ENCODE results near the gene EHD2. TPM values are rescaled to one million over a fixed set of nuclear protein-coding genes. Genes with fewer than 3 reads are reported as not detected.

EHD2 gene
- total and polyA plus RNA-seq, 2 of the 4 experiments (the other 2 are of a cell fraction): 35.3 to 181 TPM

DNA sequence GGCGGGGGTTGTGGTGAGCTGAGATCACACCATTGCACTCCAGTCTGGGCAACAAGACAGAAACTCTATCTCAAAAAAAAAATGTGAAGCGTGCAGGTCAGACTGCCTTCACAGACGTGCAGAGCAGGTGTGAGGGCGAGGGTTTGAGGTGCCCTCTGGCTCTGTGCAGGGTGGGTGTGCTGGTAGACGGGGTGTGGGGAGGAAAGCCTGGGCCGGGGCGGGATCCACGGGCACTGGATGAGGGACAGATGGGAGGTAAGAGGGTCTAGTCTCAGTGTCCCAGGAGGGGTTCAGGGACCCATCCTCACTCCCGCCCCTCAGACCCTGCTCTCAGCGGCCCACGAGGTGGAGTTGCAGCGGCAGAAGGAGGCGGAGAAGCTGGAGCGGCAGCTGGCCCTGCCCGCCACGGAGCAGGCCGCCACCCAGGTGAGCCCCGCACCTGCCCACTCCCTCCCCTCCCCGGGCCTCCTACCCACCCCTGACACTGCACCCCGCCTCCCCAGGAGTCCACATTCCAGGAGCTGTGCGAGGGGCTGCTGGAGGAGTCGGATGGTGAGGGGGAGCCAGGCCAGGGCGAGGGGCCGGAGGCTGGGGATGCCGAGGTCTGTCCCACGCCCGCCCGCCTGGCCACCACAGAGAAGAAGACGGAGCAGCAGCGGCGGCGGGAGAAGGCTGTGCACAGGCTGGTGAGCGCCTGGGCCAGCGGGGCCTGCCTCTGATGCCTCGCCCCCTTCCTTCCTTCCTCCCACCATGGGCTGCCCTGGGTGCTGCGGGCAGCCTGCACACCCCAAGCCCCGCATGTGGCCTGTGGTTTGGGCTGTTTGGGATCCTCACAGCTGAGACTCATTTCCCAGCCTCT lies 41.2 kb downstream of the EHD2 start (continued):
- TF ChIP-seq MXI1 (IDR thresholded peaks at IDR 0.05; ENCODE audit: borderline replicate concordance, low read depth, low read length): no peak

DNA sequence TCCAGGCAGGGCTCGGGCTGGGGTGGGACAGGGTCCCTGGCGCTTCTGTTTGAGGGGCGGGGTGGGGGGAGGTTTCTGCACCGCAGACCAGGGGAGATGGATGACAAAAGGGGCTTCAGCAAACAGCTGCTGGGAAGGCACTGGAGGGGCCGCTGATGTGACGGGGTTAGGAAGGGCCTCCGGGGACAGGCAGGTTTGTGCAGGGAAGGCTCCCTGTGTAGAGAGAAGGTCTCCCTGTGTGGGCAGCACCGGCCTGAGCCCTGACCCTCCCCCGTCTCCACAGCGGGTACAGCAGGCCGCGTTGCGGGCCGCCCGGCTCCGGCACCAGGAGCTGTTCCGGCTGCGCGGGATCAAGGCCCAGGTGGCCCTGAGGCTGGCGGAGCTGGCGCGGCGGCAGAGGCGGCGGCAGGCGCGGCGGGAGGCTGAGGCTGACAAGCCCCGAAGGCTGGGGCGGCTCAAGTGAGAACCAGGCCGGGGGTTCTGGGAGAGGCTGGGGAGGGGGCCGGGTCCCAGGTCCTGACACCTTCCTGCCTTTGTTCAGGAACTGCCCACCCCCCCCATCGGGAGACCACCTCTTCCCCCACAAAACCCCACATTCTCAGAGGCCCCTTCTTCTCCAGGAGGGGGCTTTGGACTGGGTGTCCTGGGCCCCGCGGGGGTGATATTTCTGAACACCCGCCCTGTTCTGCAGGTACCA lies 42.0 kb downstream of the EHD2 start:
- H3K56ac ChIP-seq (ENCODE audit: extremely low read depth, insufficient read depth, low read length): no peak overlapping the region
- H3K14ac ChIP-seq (replicated peaks; ENCODE audit: low read depth, low read length): no peak overlapping the region
- H3K9ac ChIP-seq (ENCODE audit: low read depth, low read length): no peak overlapping the region
- H3K4me3 ChIP-seq (ENCODE audit: insufficient read depth, low read depth, low read length): no peak overlapping the region
- H3K4me1 ChIP-seq (ENCODE audit: control insufficient read depth, insufficient read depth, low read length): no peaks in the 10 kb centered on the region
- peaks cover 12% of the 10 kb centered on the region for H4K20me1 ChIP-seq (ENCODE audit: insufficient read depth, low read length)
- H2BK120ac ChIP-seq (ENCODE audit: low read depth, low read length): no peak overlapping the region
- peaks cover 7 to 9% of the 10 kb centered on the region in 2 experiments; a peak in 2 of 4 replicates for H3K79me1 ChIP-seq (ENCODE audit: low read depth in 1 of 2, low read length in 2 of 2)
- H2BK20ac ChIP-seq (ENCODE audit: low read depth, low read length): no peak overlapping the region
- H3K4ac ChIP-seq (ENCODE audit: low read depth, low read length): no peak overlapping the region
- H3K23ac ChIP-seq (ENCODE audit: low read depth, low read length): no peak overlapping the region
- H3K27me3 ChIP-seq (ENCODE audit: control insufficient read depth, insufficient read depth, low read length): no peaks in the 10 kb centered on the region
- intact Hi-C loops (cut with micrococcal nuclease): no loop called here
- H4K8ac ChIP-seq (ENCODE audit: low read depth in 2 of 2, low read length in 2 of 2): no peak overlapping the region
- H3K27ac ChIP-seq (ENCODE audit: insufficient read depth, low read length): no peak overlapping the region
- no peak overlapping the region for H3K18ac ChIP-seq (ENCODE audit: low read depth, low read length)
- H4K91ac ChIP-seq (ENCODE audit: insufficient read depth, low read depth, low read length): no peak overlapping the region
- 100% methylated on average over 4 of the region's 36 CpGs; no CpG with 5 or more reads in 1 of the 2 experiments for WGBS, 2 experiments (ENCODE audit: extremely low coverage in 2 of 2, insufficient read length in 1 of 2)
- in situ Hi-C loops (cut with MboI; ENCODE audit: low sequenced_read_pairs): no loop called here
- no peak for DNase-seq
- dilution Hi-C loops (cut with HindIII; ENCODE audit: low sequenced_read_pairs, unreplicated experiment): no loop called here
- no peaks in the 10 kb centered on the region for H3K9me3 ChIP-seq (ENCODE audit: control insufficient read depth, insufficient read depth, low read length)
- no peaks in the 10 kb centered on the region for H3K9me1 ChIP-seq (ENCODE audit: insufficient read depth, low read length)
- BruUV-seq (replicated peaks): no TSS peak
- H2AK9ac ChIP-seq (replicated peaks; ENCODE audit: low read depth, low read length, poor library complexity): no peak overlapping the region
- POLR2A ChIA-PET (ENCODE audit: unreplicated experiment): no interaction called here
- no peak overlapping the region for H2AK5ac ChIP-seq (ENCODE audit: low read depth, low read length)
- TF ChIP-seq RCOR1 (IDR thresholded peaks at IDR 0.05; ENCODE audit: insufficient replicate concordance, low read length) (no peak), FOS (IDR thresholded peaks at IDR 0.05; ENCODE audit: low read depth, low read length) (no peak), BHLHE40 (IDR thresholded peaks at IDR 0.05; ENCODE audit: low read depth, low read length) (no peak), MXI1 (IDR thresholded peaks at IDR 0.05; ENCODE audit: borderline replicate concordance, low read depth, low read length) (no peak)
- TF ChIP-seq, protein P1, sequence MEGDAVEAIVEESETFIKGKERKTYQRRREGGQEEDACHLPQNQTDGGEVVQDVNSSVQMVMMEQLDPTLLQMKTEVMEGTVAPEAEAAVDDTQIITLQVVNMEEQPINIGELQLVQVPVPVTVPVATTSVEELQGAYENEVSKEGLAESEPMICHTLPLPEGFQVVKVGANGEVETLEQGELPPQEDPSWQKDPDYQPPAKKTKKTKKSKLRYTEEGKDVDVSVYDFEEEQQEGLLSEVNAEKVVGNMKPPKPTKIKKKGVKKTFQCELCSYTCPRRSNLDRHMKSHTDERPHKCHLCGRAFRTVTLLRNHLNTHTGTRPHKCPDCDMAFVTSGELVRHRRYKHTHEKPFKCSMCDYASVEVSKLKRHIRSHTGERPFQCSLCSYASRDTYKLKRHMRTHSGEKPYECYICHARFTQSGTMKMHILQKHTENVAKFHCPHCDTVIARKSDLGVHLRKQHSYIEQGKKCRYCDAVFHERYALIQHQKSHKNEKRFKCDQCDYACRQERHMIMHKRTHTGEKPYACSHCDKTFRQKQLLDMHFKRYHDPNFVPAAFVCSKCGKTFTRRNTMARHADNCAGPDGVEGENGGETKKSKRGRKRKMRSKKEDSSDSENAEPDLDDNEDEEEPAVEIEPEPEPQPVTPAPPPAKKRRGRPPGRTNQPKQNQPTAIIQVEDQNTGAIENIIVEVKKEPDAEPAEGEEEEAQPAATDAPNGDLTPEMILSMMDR (conservative IDR thresholded peaks at IDR 0.05; ENCODE audit: low read depth, low read length): no peak
- H2BK15ac ChIP-seq (ENCODE audit: low read depth, low read length): no peak overlapping the region
- no peak overlapping the region for H2AFZ ChIP-seq (replicated peaks; ENCODE audit: low read length, poor library complexity)
- no peak overlapping the region for H3K4me2 ChIP-seq (ENCODE audit: low read depth, low read length)
- H4K5ac ChIP-seq (ENCODE audit: low read depth, low read length): no peak overlapping the region
- CTCF ChIA-PET: no interaction called here
- no peak overlapping the region for H2BK5ac ChIP-seq (ENCODE audit: low read depth, low read length, poor library complexity, severe bottlenecking)
- ATAC-seq (ENCODE audit: low read depth): no peak
- peaks cover 79% of the 10 kb centered on the region for H3K36me3 ChIP-seq (ENCODE audit: control insufficient read depth, insufficient read depth, low read length)

Data from IMR-90 (cell line).